IMR-90 (cell line): ENCODE results near the gene PDZD8. TPM values are rescaled to one million over a fixed set of nuclear protein-coding genes. Genes with fewer than 3 reads are reported as not detected.

Source experiments
- ATAC-seq: fragments of 200-7000 bp; cut with Tn5 transposase; 2 replicates; pipeline ENCODE4 v1.9.1; 2020; ENCODE audit warnings: low read depth, mild to moderate bottlenecking, moderate library complexity
- BruUV-seq: library from RNA; stranded (reverse); fragments of 400-500 nt; replicated peaks from 2 replicates; lab custom pipeline; 2021; lab: Mats Ljungman, UMichigan
- CTCF ChIA-PET: fragments of 300-600 bp; formaldehyde crosslinking; extraction: SDS; loops from one replicate; lab custom pipeline; 2021; ENCODE audit warnings: antibody characterized with exemption; lab: Yijun Ruan, JAX
- POLR2A ChIA-PET: fragments of 300-600 bp; sonication (Branson Sonifier 250); formaldehyde crosslinking; loops from one replicate; lab custom pipeline; 2022; ENCODE audit warnings: antibody characterized with exemption; ENCODE audit not compliant: unreplicated experiment; lab: Charles Lee
- DNase-seq: peaks from one replicate; pipeline ENCODE4 v3.0.0; 2013
- H2AFZ ChIP-seq: replicated peaks from 2 replicates; pipeline ENCODE3; 2013; ENCODE audit warnings: low read length, mild to moderate bottlenecking; ENCODE audit not compliant: poor library complexity
- H2AK5ac ChIP-seq: 2 replicates; pipeline ENCODE4 v1.6.1; 2013; ENCODE audit warnings: low read depth, low read length, inconsistent platforms
- H2AK9ac ChIP-seq: replicated peaks from 2 replicates; pipeline ENCODE3; 2013; ENCODE audit warnings: mild to moderate bottlenecking, low read depth, low read length, moderate library complexity; ENCODE audit not compliant: poor library complexity
- H2BK120ac ChIP-seq: 2 replicates; pipeline ENCODE4 v1.6.1; 2013; ENCODE audit warnings: low read depth, low read length, inconsistent platforms
- H2BK15ac ChIP-seq: 3 replicates; pipeline ENCODE4 v1.6.1; 2013; ENCODE audit warnings: low read depth, low read length, inconsistent platforms
- H2BK20ac ChIP-seq: 2 replicates; pipeline ENCODE4 v1.6.1; 2013; ENCODE audit warnings: low read depth, mild to moderate bottlenecking, inconsistent platforms, low read length, moderate library complexity
- H2BK5ac ChIP-seq: 2 replicates; pipeline ENCODE4 v1.6.1; 2013; ENCODE audit warnings: mild to moderate bottlenecking, low read depth, low read length, inconsistent platforms; ENCODE audit not compliant: poor library complexity, severe bottlenecking
- H3K14ac ChIP-seq: replicated peaks from 2 replicates; pipeline ENCODE4 v1.6.1; 2013; ENCODE audit warnings: low read depth, low read length, inconsistent platforms
- H3K18ac ChIP-seq: 2 replicates; pipeline ENCODE4 v1.6.1; 2013; ENCODE audit warnings: low read depth, low read length, control low read depth
- H3K23ac ChIP-seq: 2 replicates; pipeline ENCODE4 v1.6.1; 2013; ENCODE audit warnings: low read depth, low read length, inconsistent platforms
- H3K27ac ChIP-seq: 2 replicates; pipeline ENCODE4 v1.5.1; 2013; ENCODE audit warnings: mild to moderate bottlenecking, control low read depth, low read length; ENCODE audit not compliant: insufficient read depth
- H3K27me3 ChIP-seq: 2 replicates; pipeline ENCODE4 v1.6.1; 2013; ENCODE audit warnings: low read length; ENCODE audit not compliant: control insufficient read depth, insufficient read depth
- H3K36me3 ChIP-seq: 2 replicates; pipeline ENCODE4 v1.6.1; 2013; ENCODE audit warnings: low read length, mixed read lengths; ENCODE audit not compliant: control insufficient read depth, insufficient read depth
- H3K4ac ChIP-seq: 2 replicates; pipeline ENCODE4 v1.6.1; 2013; ENCODE audit warnings: low read depth, low read length, inconsistent platforms
- H3K4me1 ChIP-seq: 2 replicates; pipeline ENCODE4 v1.6.1; 2013; ENCODE audit warnings: low read length, mixed read lengths; ENCODE audit not compliant: control insufficient read depth, insufficient read depth
- H3K4me2 ChIP-seq: 2 replicates; pipeline ENCODE4 v1.6.1; 2013; ENCODE audit warnings: low read depth, mild to moderate bottlenecking, control low read depth, low read length, moderate library complexity
- H3K4me3 ChIP-seq: 2 replicates; pipeline ENCODE4 v1.5.1; 2013; ENCODE audit warnings: low read depth, mild to moderate bottlenecking, control low read depth, low read length, moderate library complexity; ENCODE audit not compliant: insufficient read depth
- H3K56ac ChIP-seq: 2 replicates; pipeline ENCODE4 v1.6.1; 2013; ENCODE audit warnings: low read length, inconsistent platforms; ENCODE audit not compliant: insufficient read depth; ENCODE audit errors: extremely low read depth
- H3K79me1 ChIP-seq, 2 experiments: 2 replicates each; pipeline ENCODE4 v1.6.1; 2013; ENCODE audit warnings: low read length in 2 of 2, inconsistent platforms in 1 of 2, low read depth in 1 of 2
- H3K9ac ChIP-seq: 2 replicates; pipeline ENCODE4 v1.6.1; 2013; ENCODE audit warnings: low read depth, low read length, control low read depth
- H3K9me1 ChIP-seq: 2 replicates; pipeline ENCODE4 v1.6.1; 2013; ENCODE audit warnings: low read length, inconsistent platforms; ENCODE audit not compliant: insufficient read depth
- H3K9me3 ChIP-seq: 2 replicates; pipeline ENCODE4 v1.6.1; 2013; ENCODE audit warnings: low read length; ENCODE audit not compliant: control insufficient read depth, insufficient read depth
- H4K20me1 ChIP-seq: 2 replicates; pipeline ENCODE4 v1.6.1; 2013; ENCODE audit warnings: low read length, inconsistent platforms; ENCODE audit not compliant: insufficient read depth
- H4K5ac ChIP-seq: 2 replicates; pipeline ENCODE4 v1.6.1; 2013; ENCODE audit warnings: mild to moderate bottlenecking, low read depth, low read length, control low read depth
- H4K8ac ChIP-seq, 2 experiments: 2 replicates each; pipeline ENCODE4 v1.6.1; 2013; ENCODE audit warnings: low read depth in 2 of 2, low read length in 2 of 2, control low read depth in 1 of 2, inconsistent platforms in 1 of 2
- H4K91ac ChIP-seq: 2 replicates; pipeline ENCODE4 v1.6.1; 2013; ENCODE audit warnings: low read depth, low read length, inconsistent platforms; ENCODE audit not compliant: insufficient read depth
- BHLHE40 ChIP-seq: fragments of 150-350 bp; IDR thresholded peaks from 2 replicates; pipeline ENCODE4 v1.6.1; 2016; ENCODE audit warnings: mild to moderate bottlenecking, low read depth, low read length
- CEBPB ChIP-seq: IDR thresholded peaks from 2 replicates; pipeline ENCODE4 v1.6.1; 2012; ENCODE audit warnings: low read depth, low read length, improper control_type of control experiment
- CHD1 ChIP-seq: IDR thresholded peaks from 2 replicates; pipeline ENCODE4 v1.6.1; 2012; ENCODE audit warnings: low read depth, low read length, improper control_type of control experiment
- ELK1 ChIP-seq: fragments of 150-350 bp; IDR thresholded peaks from 2 replicates; pipeline ENCODE4 v1.6.1; 2016; ENCODE audit warnings: low read depth, mild to moderate bottlenecking, low read length, moderate library complexity, borderline replicate concordance
- FOS ChIP-seq: fragments of 150-350 bp; IDR thresholded peaks from 2 replicates; pipeline ENCODE4 v1.6.1; 2016; ENCODE audit warnings: low read depth, low read length
- MAFK ChIP-seq: IDR thresholded peaks from 2 replicates; pipeline ENCODE4 v1.6.1; 2012; ENCODE audit warnings: low read depth, low read length, improper control_type of control experiment
- MAZ ChIP-seq: IDR thresholded peaks from 2 replicates; pipeline ENCODE4 v1.6.1; 2012; ENCODE audit warnings: low read depth, mild to moderate bottlenecking, low read length, improper control_type of control experiment, moderate library complexity, borderline replicate concordance
- MXI1 ChIP-seq: IDR thresholded peaks from 2 replicates; pipeline ENCODE4 v1.6.1; 2012; ENCODE audit warnings: low read depth, mild to moderate bottlenecking, low read length, moderate library complexity, borderline replicate concordance
- NFE2L2 ChIP-seq: fragments of 150-350 bp; IDR thresholded peaks from 2 replicates; pipeline ENCODE4 v1.6.1; 2016; ENCODE audit warnings: low read depth, mild to moderate bottlenecking, low read length
- POLR2A ChIP-seq: IDR thresholded peaks from 2 replicates; pipeline ENCODE4 v1.6.1; 2012; ENCODE audit warnings: mild to moderate bottlenecking, low read depth, low read length
- RAD21 ChIP-seq: IDR thresholded peaks from 2 replicates; pipeline ENCODE4 v1.6.1; 2012; ENCODE audit warnings: low read length, improper control_type of control experiment
- RCOR1 ChIP-seq: IDR thresholded peaks from 2 replicates; pipeline ENCODE4 v1.6.1; 2012; ENCODE audit warnings: mild to moderate bottlenecking, low read length, improper control_type of control experiment; ENCODE audit not compliant: insufficient replicate concordance
- RFX5 ChIP-seq: IDR thresholded peaks from 2 replicates; pipeline ENCODE4 v1.8.0; 2012; ENCODE audit warnings: low read depth, mild to moderate bottlenecking, low read length, moderate library complexity
- SMC3 ChIP-seq: fragments of 150-350 bp; IDR thresholded peaks from 2 replicates; pipeline ENCODE4 v1.6.1; 2016; ENCODE audit warnings: low read depth, mild to moderate bottlenecking, antibody characterized with exemption, low read length, moderate library complexity
- USF2 ChIP-seq: fragments of 150-350 bp; IDR thresholded peaks from 2 replicates; pipeline ENCODE4 v1.6.1; 2017; ENCODE audit warnings: mild to moderate bottlenecking, antibody characterized with exemption, low read length, low read depth
- WGBS, 2 experiments: methylation state at CpG; one replicate each; pipeline versions ENCODE4 v1.1.5 to v1.1.7; 2013; ENCODE audit warnings: missing lambda C conversion rate in 2 of 2; ENCODE audit not compliant: insufficient read length in 1 of 2; ENCODE audit errors: extremely low coverage in 2 of 2; 5-methylcytosine and 5-hydroxymethylcytosine counted together
- dilution Hi-C: fragments of 300-500 bp; cut with HindIII; formaldehyde crosslinking; loops from one replicate; pipeline ENCODE4 v1.14.3; 2018; ENCODE audit warnings: low sequenced_read_pairs; ENCODE audit not compliant: unreplicated experiment
- in situ Hi-C: fragments of 300-500 bp; cut with MboI; formaldehyde crosslinking; loops from 3 replicates; pipeline ENCODE4 v1.14.3; 2019; ENCODE audit warnings: low sequenced_read_pairs, inconsistent platforms, mixed read lengths
- intact Hi-C: fragments of 100-400 bp; cut with micrococcal nuclease; formaldehyde crosslinking; loops from 2 replicates; pipeline ENCODE4 v1.10.0; 2022
- polyA plus RNA-seq, 3 experiments: library from polyadenylated mRNA; depleted of rRNA; stranded (reverse); fragments of >200 nt; gene quantifications; 2 replicates each; pipeline ENCODE4 v1.2.3, GENCODE V29; 2012; ENCODE audit warnings: low replicate concordance in 1 of 3
- total RNA-seq: library from RNA; depleted of rRNA; stranded (reverse); fragments of >200 nt; gene quantifications from 2 replicates; pipeline ENCODE4 v1.2.3, GENCODE V29; 2012

The PDZD8 gene
- total and polyA plus RNA-seq, 2 of the 4 experiments (the other 2 are of a cell fraction), result 11.3 to 20.4 TPM

- H3K27me3 ChIP-seq, result no peaks in the 10 kb centered on the region
- H4K8ac ChIP-seq, result no peak overlapping the region
- in situ Hi-C loops, result no loop called here
- no peak overlapping the region for H2AK9ac ChIP-seq
- no peaks in the 10 kb centered on the region for H3K4me1 ChIP-seq
- H3K18ac ChIP-seq, result no peak overlapping the region
- BruUV-seq, result no TSS peak
- H2AK5ac ChIP-seq, result no peak overlapping the region
- no peak overlapping the region for H3K14ac ChIP-seq
- dilution Hi-C loops, result no loop called here
- POLR2A ChIA-PET, result no interaction called here
- no peaks in the 10 kb centered on the region for H3K9me1 ChIP-seq
- no peaks in the 10 kb centered on the region for H3K9me3 ChIP-seq
- H2BK20ac ChIP-seq, result no peak overlapping the region
- H4K5ac ChIP-seq, result no peak overlapping the region
- no CpG with 5 or more reads among the region's 1 CpG for WGBS, 2 experiments
- H4K91ac ChIP-seq, result no peak overlapping the region
- no peak overlapping the region for H2BK15ac ChIP-seq
- no peaks in the 10 kb centered on the region for H3K36me3 ChIP-seq
- H2BK5ac ChIP-seq, result no peak overlapping the region
- no peak overlapping the region for H3K9ac ChIP-seq
- CTCF ChIA-PET, result interaction anchor here (0.9 kb wide), 1 partner anchor 9 kb away, joined by 4 read pairs; no protein-coding TSS in a partner anchor
- no peak overlapping the region for H3K23ac ChIP-seq
- no peak overlapping the region for H2BK120ac ChIP-seq
- no peak overlapping the region for H3K56ac ChIP-seq
- no peak overlapping the region for H3K4me3 ChIP-seq
- intact Hi-C loops, result no loop called here
- TF ChIP-seq POLR2A, result no peak
- no peak for TF ChIP-seq RFX5
- no peak for TF ChIP-seq ELK1
- no peak for TF ChIP-seq BHLHE40
- TF ChIP-seq RAD21, result no peak
- no peak for TF ChIP-seq NFE2L2
- TF ChIP-seq CEBPB, result no peak
- TF ChIP-seq SMC3, result no peak
- TF ChIP-seq FOS, result no peak
- TF ChIP-seq USF2, result no peak
- TF ChIP-seq RCOR1, result no peak
- no peak for TF ChIP-seq MAZ
- no peak for TF ChIP-seq MAFK
- TF ChIP-seq MXI1, result no peak
- TF ChIP-seq CHD1, result no peak
- H3K4me2 ChIP-seq, result no peak overlapping the region
- H4K20me1 ChIP-seq, result peaks cover 9% of the 10 kb centered on the region; the same call in 1 of the 2 replicates
- no peak for ATAC-seq
- no peak for DNase-seq
- no peak overlapping the region for H2AFZ ChIP-seq
- H3K27ac ChIP-seq, result no peak overlapping the region
- H3K4ac ChIP-seq, result no peak overlapping the region
- peaks cover 24 to 48% of the 10 kb centered on the region in 2 experiments for H3K79me1 ChIP-seq
Observed at GRCh38 chr10:117351558-117351957, 23.7 kb downstream of the PDZD8 start.
